SK-N-SH (cell line): ENCODE data around the gene CCDC174. TPM values are rescaled to one million over a fixed set of nuclear protein-coding genes. Genes with fewer than 3 reads are reported as not detected.

ENCODE experiments used
- CTCF ChIA-PET: fragments of 300-600, 350-600 bp; formaldehyde crosslinking; extraction: SDS; loops from one replicate; lab custom pipeline; 2021; lab: Yijun Ruan, JAX
- POLR2A ChIA-PET: fragments of 350-600 bp; sonication (Branson Sonifier 250); formaldehyde crosslinking; extraction: SDS; loops from one replicate; lab custom pipeline; 2020; ENCODE audit warnings: antibody characterized with exemption, inconsistent platforms; lab: Yijun Ruan, JAX
- DNase-seq: peaks from one replicate; pipeline ENCODE4 v3.0.0; 2012
- H2AFZ ChIP-seq: fragments of 200-600 bp; sonication (generic); 2 replicates; pipeline ENCODE4 v1.8.1; 2016; ENCODE audit warnings: antibody characterized with exemption, mild to moderate bottlenecking, low read depth
- H3F3A ChIP-seq: fragments of 200-600 bp; sonication (generic); replicated peaks from 2 replicates; pipeline ENCODE3; 2016; ENCODE audit warnings: antibody characterized with exemption, mild to moderate bottlenecking; ENCODE audit not compliant: insufficient read depth
- H3K27ac ChIP-seq, 2 experiments: fragments of 200-500 bp in 1 of 2; fragments of 200-600 bp in 1 of 2; sonication (Bioruptor generic) in 1 of 2; sonication (generic), shearing (Covaris generic) in 1 of 2; 2 replicates each; pipeline versions ENCODE4 v1.5.1 to v1.6.1; 2014 to 2016; ENCODE audit warnings: low read depth in 2 of 2, inconsistent platforms in 1 of 2, low read length in 1 of 2, mild to moderate bottlenecking in 1 of 2, mixed read lengths in 1 of 2
- H3K27me3 ChIP-seq: fragments of 200-600 bp; sonication (generic), shearing (Covaris generic); 2 replicates; pipeline ENCODE4 v1.6.1; 2016; ENCODE audit warnings: mixed run types; ENCODE audit not compliant: insufficient read depth
- H3K36me3 ChIP-seq, 2 experiments: fragments of 200-500 bp in 1 of 2; fragments of 200-600 bp in 1 of 2; sonication (Bioruptor generic) in 1 of 2; sonication (generic) in 1 of 2; replicated peaks in 1 of 2; 2 replicates each; pipeline versions ENCODE3 to v1.5.1; 2014 to 2016; ENCODE audit warnings: low read length in 1 of 2, mild to moderate bottlenecking in 1 of 2; ENCODE audit not compliant: insufficient read depth in 2 of 2, control insufficient read depth in 1 of 2
- H3K4me1 ChIP-seq, 2 experiments: fragments of 200-500 bp in 1 of 2; fragments of 200-600 bp in 1 of 2; sonication (Bioruptor generic) in 1 of 2; sonication (generic), shearing (Covaris generic) in 1 of 2; 2 replicates each; pipeline versions ENCODE4 v1.5.1 to v1.6.1; 2014 to 2016; ENCODE audit warnings: low read depth in 1 of 2, low read length in 1 of 2, mixed run types in 1 of 2; ENCODE audit not compliant: insufficient read depth in 2 of 2, control insufficient read depth in 1 of 2
- H3K4me2 ChIP-seq: fragments of 200-600 bp; sonication (generic), shearing (Covaris generic); 2 replicates; pipeline ENCODE4 v1.6.1; 2017; ENCODE audit warnings: mixed run types
- H3K4me3 ChIP-seq, 2 experiments: fragments of 200-500 bp in 1 of 2; fragments of 200-600 bp in 1 of 2; sonication (Bioruptor generic) in 1 of 2; sonication (generic), shearing (Covaris generic) in 1 of 2; 2 replicates each; pipeline versions ENCODE4 v1.5.1 to v1.8.1; 2014 to 2016; ENCODE audit warnings: low read depth in 2 of 2, inconsistent platforms in 1 of 2, low read length in 1 of 2, mild to moderate bottlenecking in 1 of 2, mixed read lengths in 1 of 2, moderate library complexity in 1 of 2
- H3K79me2 ChIP-seq: fragments of 200-600 bp; sonication (generic); 2 replicates; pipeline ENCODE4 v1.8.1; 2017; ENCODE audit warnings: mild to moderate bottlenecking; ENCODE audit not compliant: insufficient read depth
- H3K9ac ChIP-seq: fragments of 200-600 bp; sonication (generic); 2 replicates; pipeline ENCODE4 v1.6.1; 2017; ENCODE audit warnings: mixed run types
- H3K9me2 ChIP-seq: fragments of 200-600 bp; sonication (generic); 2 replicates; pipeline ENCODE4 v1.6.1; 2017; ENCODE audit warnings: mixed run types
- H3K9me3 ChIP-seq: fragments of 200-600 bp; sonication (generic); 2 replicates; pipeline ENCODE4 v1.6.1; 2017; ENCODE audit warnings: mixed run types, mild to moderate bottlenecking, moderate library complexity
- H4K20me1 ChIP-seq: fragments of 200-600 bp; sonication (generic); 2 replicates; pipeline ENCODE4 v1.6.1; 2017; ENCODE audit warnings: mild to moderate bottlenecking, mixed run types; ENCODE audit not compliant: insufficient read depth
- ELF1 ChIP-seq: IDR thresholded peaks from 2 replicates; pipeline ENCODE4 v1.4.0; 2012
- EP300 ChIP-seq, 2 experiments: IDR thresholded peaks; 2 replicates each; pipeline versions ENCODE4 v1.4.0 to v1.6.1; 2012; ENCODE audit warnings: borderline replicate concordance in 1 of 2, low read depth in 1 of 2, low read length in 1 of 2
- FOXJ3 ChIP-seq: sonication (generic); formaldehyde crosslinking; IDR thresholded peaks from 2 replicates; pipeline ENCODE4 v1.5.1; 2020; ENCODE audit warnings: mild to moderate bottlenecking, missing genetic modification reagents
- GABPA ChIP-seq: IDR thresholded peaks from 2 replicates; pipeline ENCODE4 v1.4.0; 2012; ENCODE audit warnings: low read depth, mild to moderate bottlenecking
- GATA2 ChIP-seq: sonication (generic); formaldehyde crosslinking; IDR thresholded peaks from 2 replicates; pipeline ENCODE4 v1.5.0; 2020; ENCODE audit warnings: mild to moderate bottlenecking, missing genetic modification reagents
- JUND ChIP-seq: IDR thresholded peaks from 2 replicates; pipeline ENCODE4 v1.4.0; 2012
- MEF2A ChIP-seq: IDR thresholded peaks from 2 replicates; pipeline ENCODE4 v1.4.0; 2012; ENCODE audit warnings: low read depth, borderline replicate concordance
- NRF1 ChIP-seq: IDR thresholded peaks from 2 replicates; pipeline ENCODE4 v1.6.1; 2012; ENCODE audit warnings: low read depth, mild to moderate bottlenecking, low read length
- POLR2AphosphoS5 ChIP-seq: IDR thresholded peaks from 2 replicates; pipeline ENCODE4 v1.6.1; 2012; ENCODE audit warnings: low read depth, low read length
- RCOR1 ChIP-seq: fragments of 150-350 bp; IDR thresholded peaks from 2 replicates; pipeline ENCODE4 v1.6.1; 2017; ENCODE audit warnings: antibody characterized with exemption, low read length
- SIN3A ChIP-seq: IDR thresholded peaks from 2 replicates; pipeline ENCODE4 v1.6.1; 2012; ENCODE audit warnings: low read depth, mild to moderate bottlenecking, low read length, moderate library complexity, borderline replicate concordance
- SMC3 ChIP-seq: IDR thresholded peaks from 2 replicates; pipeline ENCODE4 v1.6.1; 2012; ENCODE audit warnings: low read depth, low read length, improper control_type of control experiment
- TAF1 ChIP-seq: IDR thresholded peaks from 2 replicates; pipeline ENCODE4 v1.6.1; 2012; ENCODE audit warnings: low read depth, mild to moderate bottlenecking, low read length, moderate library complexity, borderline replicate concordance
- WGBS: methylation state at CpG from one replicate; pipeline ENCODE4 v1.1.6; 2017; ENCODE audit warnings: low lambda C conversion rate; 5-methylcytosine and 5-hydroxymethylcytosine counted together
- polyA plus RNA-seq, 3 experiments: library from polyadenylated mRNA; depleted of rRNA; stranded (reverse); fragments of >200 nt; gene quantifications; 2 replicates each; pipeline ENCODE4 v1.2.3, GENCODE V29; 2012
- TF ChIP-seq, protein P1 (sequence below): IDR thresholded peaks from 2 replicates; pipeline ENCODE4 v1.6.1; 2012; ENCODE audit warnings: mild to moderate bottlenecking, low read depth, low read length, moderate library complexity
- TF ChIP-seq, protein P2 (sequence below): IDR thresholded peaks from 2 replicates; pipeline ENCODE4 v1.4.0; 2012; ENCODE audit warnings: low read depth, borderline replicate concordance
- TF ChIP-seq, protein P3 (sequence below): IDR thresholded peaks from 2 replicates; pipeline ENCODE4 v1.4.0; 2012; ENCODE audit warnings: low read depth
- TF ChIP-seq, protein P4 (sequence below): fragments of 150-350 bp; IDR thresholded peaks from 2 replicates; pipeline ENCODE4 v1.6.1; 2017; ENCODE audit warnings: antibody characterized with exemption, low read length, low read depth, borderline replicate concordance

The CCDC174 gene
- polyA plus RNA-seq, 1 of the 3 experiments (the other 2 are of a cell fraction), result 6.6 TPM

DNA sequence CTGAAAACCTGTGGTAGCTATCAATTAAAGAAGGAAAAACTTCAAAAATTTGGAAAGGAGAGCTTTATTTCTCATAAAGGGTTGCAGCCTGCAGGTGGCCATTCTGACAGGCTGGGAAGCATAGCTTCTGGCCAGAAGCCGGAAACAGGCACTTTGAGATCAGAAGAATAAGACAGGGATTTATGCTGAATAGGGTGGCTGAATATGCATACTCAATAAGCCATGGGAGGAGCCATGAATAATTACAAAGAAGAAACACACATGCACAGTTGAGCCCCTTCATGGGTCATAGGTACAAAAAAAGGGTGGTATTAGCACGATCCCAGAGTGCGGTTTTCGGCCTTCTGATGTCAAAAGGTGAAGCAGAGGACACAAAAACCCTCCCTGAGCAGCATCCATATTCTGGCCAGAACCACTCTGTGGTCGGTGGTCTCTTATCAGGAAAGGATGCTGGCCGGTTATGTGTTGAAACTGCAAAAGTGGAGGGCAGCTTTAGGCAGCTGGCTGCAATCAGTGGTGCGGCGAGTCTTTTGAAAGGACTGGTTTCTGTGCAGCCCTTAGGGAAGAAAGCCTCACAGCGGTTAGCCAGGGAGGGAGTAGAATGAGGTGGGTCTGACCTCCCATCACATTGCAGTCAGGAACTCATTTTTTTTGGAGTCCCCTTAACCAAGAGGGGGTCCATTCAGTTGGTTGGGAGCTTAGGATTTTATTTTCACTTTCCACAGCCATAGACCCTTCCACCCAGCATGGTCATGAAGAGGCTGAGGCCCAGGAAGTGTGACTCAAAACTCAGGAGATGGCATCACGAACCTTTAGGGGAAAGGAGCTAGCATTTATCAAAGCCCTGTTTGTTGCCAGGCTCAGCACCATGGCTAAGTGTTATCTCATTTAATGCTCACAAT is 34.7 kb upstream of the CCDC174 start:
- no peaks in the 10 kb centered on the region for H4K20me1 ChIP-seq
- ChIA-PET CTCF (interaction anchor here (1.0 to 1.8 kb wide), 2 partner anchors 16 to 309 kb away, joined by 3 to 5 read pairs; no protein-coding TSS in a partner anchor), POLR2A (no interaction called here)
- no peak overlapping the region for H2AFZ ChIP-seq
- no peak overlapping the region for H3K9ac ChIP-seq
- H3F3A ChIP-seq, result peaks cover 6% of the 10 kb centered on the region
- TF ChIP-seq TAF1, result no peak
- no peak for TF ChIP-seq NRF1
- no peak for TF ChIP-seq ELF1
- no peak for TF ChIP-seq SIN3A
- 60% methylated on average over 7 of the region's 10 CpGs for WGBS
- no peak overlapping the region for H3K4me3 ChIP-seq
- no peak overlapping the region for H3K27ac ChIP-seq
- H3K27me3 ChIP-seq, result 0 out of 2 replicates have a peak, but pooled peaks cover 3% of the 10 kb centered on the region
- no peaks in the 10 kb centered on the region for H3K36me3 ChIP-seq
- no peaks in the 10 kb centered on the region for H3K9me3 ChIP-seq
- no peak for DNase-seq
- H3K9me2 ChIP-seq, result no peaks in the 10 kb centered on the region
- no peak overlapping the region for H3K4me2 ChIP-seq
- no peaks in the 10 kb centered on the region; a peak in 1 of 4 replicates for H3K4me1 ChIP-seq
- no peaks in the 10 kb centered on the region for H3K79me2 ChIP-seq

DNA sequence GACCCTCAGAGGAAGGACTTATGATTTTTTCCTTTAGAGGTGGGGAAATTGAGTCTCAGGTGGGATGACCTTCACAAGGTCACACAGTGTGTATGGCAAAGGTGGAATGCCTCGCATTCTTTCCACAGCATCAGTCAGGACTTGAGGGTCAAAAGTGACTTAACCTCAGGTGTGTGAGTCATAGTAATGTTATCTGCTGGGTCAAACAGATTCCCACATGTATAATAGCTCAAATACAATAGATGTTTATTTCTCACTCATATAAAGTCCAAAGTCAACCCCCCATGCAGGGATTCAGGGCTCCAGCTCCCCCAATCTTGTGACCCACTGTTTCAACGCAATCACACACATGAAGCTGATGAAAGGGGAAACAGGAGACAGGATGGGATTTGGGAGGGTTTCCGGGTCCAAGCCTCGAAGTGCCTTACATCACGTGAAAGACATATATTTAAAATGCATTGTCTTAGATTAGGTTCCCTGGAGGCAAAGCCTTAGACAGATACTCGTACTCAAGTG is 34.0 kb upstream of the CCDC174 start:
- no peak for DNase-seq
- Histone ChIP-seq H3K9me3 (no peaks in the 10 kb centered on the region), H3F3A (peaks cover 6% of the 10 kb centered on the region), H3K27ac (no peak overlapping the region), H3K4me1 (no peaks in the 10 kb centered on the region; a peak in 1 of 4 replicates), H3K27me3 (no peaks in the 10 kb centered on the region), H2AFZ (no peak overlapping the region), H4K20me1 (no peaks in the 10 kb centered on the region), H3K9me2 (no peaks in the 10 kb centered on the region), H3K79me2 (no peaks in the 10 kb centered on the region), H3K4me2 (no peak overlapping the region), H3K36me3 (no peaks in the 10 kb centered on the region), H3K9ac (no peak overlapping the region), H3K4me3 (no peak overlapping the region)
- CTCF ChIA-PET, result interaction anchor here (1.8 kb wide), 1 partner anchor 15 kb away, joined by 5 read pairs; no protein-coding TSS in a partner anchor
- 74% methylated on average over 6 of the region's 6 CpGs for WGBS
- TF ChIP-seq, protein P1, sequence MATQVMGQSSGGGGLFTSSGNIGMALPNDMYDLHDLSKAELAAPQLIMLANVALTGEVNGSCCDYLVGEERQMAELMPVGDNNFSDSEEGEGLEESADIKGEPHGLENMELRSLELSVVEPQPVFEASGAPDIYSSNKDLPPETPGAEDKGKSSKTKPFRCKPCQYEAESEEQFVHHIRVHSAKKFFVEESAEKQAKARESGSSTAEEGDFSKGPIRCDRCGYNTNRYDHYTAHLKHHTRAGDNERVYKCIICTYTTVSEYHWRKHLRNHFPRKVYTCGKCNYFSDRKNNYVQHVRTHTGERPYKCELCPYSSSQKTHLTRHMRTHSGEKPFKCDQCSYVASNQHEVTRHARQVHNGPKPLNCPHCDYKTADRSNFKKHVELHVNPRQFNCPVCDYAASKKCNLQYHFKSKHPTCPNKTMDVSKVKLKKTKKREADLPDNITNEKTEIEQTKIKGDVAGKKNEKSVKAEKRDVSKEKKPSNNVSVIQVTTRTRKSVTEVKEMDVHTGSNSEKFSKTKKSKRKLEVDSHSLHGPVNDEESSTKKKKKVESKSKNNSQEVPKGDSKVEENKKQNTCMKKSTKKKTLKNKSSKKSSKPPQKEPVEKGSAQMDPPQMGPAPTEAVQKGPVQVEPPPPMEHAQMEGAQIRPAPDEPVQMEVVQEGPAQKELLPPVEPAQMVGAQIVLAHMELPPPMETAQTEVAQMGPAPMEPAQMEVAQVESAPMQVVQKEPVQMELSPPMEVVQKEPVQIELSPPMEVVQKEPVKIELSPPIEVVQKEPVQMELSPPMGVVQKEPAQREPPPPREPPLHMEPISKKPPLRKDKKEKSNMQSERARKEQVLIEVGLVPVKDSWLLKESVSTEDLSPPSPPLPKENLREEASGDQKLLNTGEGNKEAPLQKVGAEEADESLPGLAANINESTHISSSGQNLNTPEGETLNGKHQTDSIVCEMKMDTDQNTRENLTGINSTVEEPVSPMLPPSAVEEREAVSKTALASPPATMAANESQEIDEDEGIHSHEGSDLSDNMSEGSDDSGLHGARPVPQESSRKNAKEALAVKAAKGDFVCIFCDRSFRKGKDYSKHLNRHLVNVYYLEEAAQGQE, result no peak
- TF ChIP-seq ELF1 (no peak), GABPA (no peak), MEF2A (no peak), FOXJ3 (CRISPR knock-in tag) (no peak), POLR2AphosphoS5 (no peak), GATA2 (CRISPR knock-in tag) (no peak), NRF1 (no peak), EP300 (IDR thresholded peaks at IDR 0.05; ENCODE audit: borderline replicate concordance in 1 of 2, low read depth in 1 of 2, low read length in 1 of 2) (no peak), JUND (no peak), SMC3 (no peak), SIN3A (no peak), RCOR1 (no peak)
- TF ChIP-seq, protein P2, sequence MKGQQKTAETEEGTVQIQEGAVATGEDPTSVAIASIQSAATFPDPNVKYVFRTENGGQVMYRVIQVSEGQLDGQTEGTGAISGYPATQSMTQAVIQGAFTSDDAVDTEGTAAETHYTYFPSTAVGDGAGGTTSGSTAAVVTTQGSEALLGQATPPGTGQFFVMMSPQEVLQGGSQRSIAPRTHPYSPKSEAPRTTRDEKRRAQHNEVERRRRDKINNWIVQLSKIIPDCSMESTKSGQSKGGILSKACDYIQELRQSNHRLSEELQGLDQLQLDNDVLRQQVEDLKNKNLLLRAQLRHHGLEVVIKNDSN, result no peak
- TF ChIP-seq, protein P3, sequence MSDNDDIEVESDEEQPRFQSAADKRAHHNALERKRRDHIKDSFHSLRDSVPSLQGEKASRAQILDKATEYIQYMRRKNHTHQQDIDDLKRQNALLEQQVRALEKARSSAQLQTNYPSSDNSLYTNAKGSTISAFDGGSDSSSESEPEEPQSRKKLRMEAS, result no peak
- TF ChIP-seq, protein P4, sequence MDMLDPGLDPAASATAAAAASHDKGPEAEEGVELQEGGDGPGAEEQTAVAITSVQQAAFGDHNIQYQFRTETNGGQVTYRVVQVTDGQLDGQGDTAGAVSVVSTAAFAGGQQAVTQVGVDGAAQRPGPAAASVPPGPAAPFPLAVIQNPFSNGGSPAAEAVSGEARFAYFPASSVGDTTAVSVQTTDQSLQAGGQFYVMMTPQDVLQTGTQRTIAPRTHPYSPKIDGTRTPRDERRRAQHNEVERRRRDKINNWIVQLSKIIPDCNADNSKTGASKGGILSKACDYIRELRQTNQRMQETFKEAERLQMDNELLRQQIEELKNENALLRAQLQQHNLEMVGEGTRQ, result no peak
- POLR2A ChIA-PET, result no interaction called here
